Lower leg skin (tissue), 4 donors: Measurements from ENCODE around the gene CARS1. TPM values are rescaled to one million over a fixed set of nuclear protein-coding genes. Genes with fewer than 3 reads are reported as not detected.

Experiments
- DNase-seq, 2 donors: peaks; one replicate each; pipeline ENCODE4 v3.0.0-alpha.2; 2019; ENCODE audit warnings: low spot score in 2 of 2
- H3K4me3 ChIP-seq: fragments of 200-600 bp; sonication (generic); 2 replicates; pipeline ENCODE4 v1.5.1; 2017; ENCODE audit warnings: mild to moderate bottlenecking, low read depth; ENCODE audit not compliant: poor library complexity, severe bottlenecking
- CTCF ChIP-seq, 3 donors: fragments of 450-650 bp; IDR thresholded peaks; one replicate each; pipeline ENCODE4 v1.5.1; 2016; ENCODE audit warnings: antibody characterized with exemption in 3 of 3, mild to moderate bottlenecking in 3 of 3, moderate library complexity in 2 of 3
- POLR2A ChIP-seq, 2 donors: fragments of 450-650 bp; IDR thresholded peaks; one replicate each; pipeline ENCODE4 v1.6.1; 2016 to 2017; ENCODE audit warnings: antibody characterized with exemption in 2 of 2, mild to moderate bottlenecking in 1 of 2, moderate library complexity in 1 of 2
- WGBS, 2 donors: methylation state at CpG; one replicate each; pipeline ENCODE4 v1.1.5; 2018; 5-methylcytosine and 5-hydroxymethylcytosine counted together
- intact Hi-C: fragments of 100-400 bp; cut with DNase I; formaldehyde crosslinking; loops from one replicate; pipeline ENCODE4 v1.15.0; 2023; ENCODE audit warnings: low total_unique reads
- total RNA-seq, 4 donors: library from RNA; depleted of rRNA; stranded (reverse); fragments of >200 nt; gene quantifications; one replicate each; pipeline ENCODE4 v1.1.0, GENCODE V29; 2016

Gene CARS1
- total RNA-seq, 4 donors from 2014 or later, result 56.7 to 63.0 (median 60.7) TPM

- peak in 1 of 2 donors; percentile 68 for DNase-seq
- intact Hi-C loops, result no loop called here
- TF ChIP-seq CTCF (IDR thresholded peaks at IDR 0.05) (no peak), POLR2A (IDR thresholded peaks at IDR 0.05) (no peak)
- 3% methylated on average over 17 of the region's 17 CpGs for WGBS, 2 donors
- peak overlapping the region; percentile 66 for H3K4me3 ChIP-seq
These were observed 66.4 kb downstream of the CARS1 start for GRCh38 chr11:2990617-2991451.

- intact Hi-C loops, result no loop called here
- DNase-seq, result no peak
- 38% methylated on average over 3 of the region's 3 CpGs for WGBS, 2 donors
These were observed 67.7 kb downstream of the CARS1 start for GRCh38 chr11:2989551-2989950.

GRCh38 chr11:2989006-2989405, 68.2 kb downstream of the CARS1 start:
- intact Hi-C loops, result no loop called here
- WGBS, 2 donors, result 28 to 30% methylated on average over 4 of the region's 4 CpGs
- TF ChIP-seq POLR2A (IDR thresholded peaks at IDR 0.05) (no peak), CTCF (IDR thresholded peaks at IDR 0.05) (no peak)
- no peak for DNase-seq
- H3K4me3 ChIP-seq, result no peak overlapping the region

More at GRCh38 chr11:2989551-2989950, 67.7 kb downstream of the CARS1 start:
- H3K4me3 ChIP-seq, result no peak overlapping the region
- TF ChIP-seq CTCF (IDR thresholded peaks at IDR 0.05) (no peak), POLR2A (IDR thresholded peaks at IDR 0.05) (no peak)

- intact Hi-C loops, result no loop called here
- 30 to 35% methylated on average over 11 of the region's 11 CpGs for WGBS, 2 donors
- peak in 1 of 2 donors; percentile 68 for DNase-seq
- TF ChIP-seq CTCF (IDR thresholded peaks at IDR 0.05) (no peak), POLR2A (IDR thresholded peaks at IDR 0.05) (no peak)
- no peak overlapping the region for H3K4me3 ChIP-seq
These were observed 69.1 kb downstream of the CARS1 start for GRCh38 chr11:2987881-2988861.

- 94 to 95% methylated on average over 4 of the region's 4 CpGs for WGBS, 2 donors
- peak in 1 of 2 donors; percentile 36 for DNase-seq
- intact Hi-C loops, result no loop called here
- no peak overlapping the region for H3K4me3 ChIP-seq
- TF ChIP-seq CTCF (IDR thresholded peaks at IDR 0.05) (no peak), POLR2A (IDR thresholded peaks at IDR 0.05) (no peak)
These were observed 73.3 kb downstream of the CARS1 start for GRCh38 chr11:2983908-2984307.
